ENCODE results near the gene CDC27. TPM values are rescaled to one million over a fixed set of nuclear protein-coding genes. Genes with fewer than 3 reads are reported as not detected.

The CDC27 gene
- total and polyA plus RNA-seq, 2 donors (not counting 3 experiments of a cell fraction or from before 2014, with no cell fraction given) = 76.1 to 172 TPM

- Histone ChIP-seq H3K27ac (ENCODE audit: insufficient read depth, low read depth, low read length) (no peak overlapping the region), H4K20me1 (replicated peaks; ENCODE audit: control insufficient read depth, extremely low read depth, insufficient read depth, low read length) (no peaks in the 10 kb centered on the region), H3K9me1 (replicated peaks; ENCODE audit: control insufficient read depth, extremely low read depth, insufficient read depth, low read length) (no peaks in the 10 kb centered on the region), H2AFZ (ENCODE audit: low read depth, low read length) (no peak overlapping the region), H3K4me1 (ENCODE audit: control insufficient read depth, extremely low read depth, insufficient read depth, low read length) (no peaks in the 10 kb centered on the region), H3K4me2 (ENCODE audit: insufficient read depth, low read length) (no peak overlapping the region), H3K4me3 (replicated peaks in 1 of 3; ENCODE audit: insufficient read depth in 1 of 3, low read depth in 1 of 3, low read length in 3 of 3) (no peak overlapping the region), H3K27me3 (ENCODE audit: control insufficient read depth in 2 of 2, insufficient read depth in 2 of 2, low read length in 2 of 2) (no peaks in the 10 kb centered on the region), H3K9ac (replicated peaks; ENCODE audit: extremely low read depth, insufficient read depth, low read length) (no peak overlapping the region), H3K79me2 (ENCODE audit: control insufficient read depth, insufficient read depth, low read length) (peaks cover 31% of the 10 kb centered on the region), H3K9me3 (replicated peaks; ENCODE audit: control insufficient read depth, insufficient read depth, low read length) (no peaks in the 10 kb centered on the region), H3K36me3 (ENCODE audit: control insufficient read depth in 2 of 2, extremely low read depth in 1 of 2, insufficient read depth in 2 of 2, low read length in 2 of 2) (no peaks in the 10 kb centered on the region)
- POLR2A ChIA-PET = no interaction called here
- no TSS peak for BruUV-seq (replicated peaks)
- FAIRE-seq (no peak), DNase-seq (ENCODE audit: low read depth, low spot score) (peak; percentile 29)
- dilution Hi-C loops (cut with MboI; ENCODE audit: extremely low pct_ligation_motif_present, low sequenced_read_pairs) = no loop called here
- intact Hi-C loops (cut with micrococcal nuclease) = no loop called here
- no peak for TF ChIP-seq MAX (IDR thresholded peaks at IDR 0.05; ENCODE audit: insufficient read depth, insufficient read length)
- no peak for TF ChIP-seq FOS (IDR thresholded peaks at IDR 0.05; ENCODE audit: borderline replicate concordance, insufficient read depth, low read length)
- TF ChIP-seq CTCF (IDR thresholded peaks at IDR 0.05; ENCODE audit: extremely low read depth in 1 of 2, insufficient read depth in 1 of 2, low read depth in 1 of 2, low read length in 2 of 2) = no peak
- TF ChIP-seq GATA2 (IDR thresholded peaks at IDR 0.05; ENCODE audit: insufficient read depth, insufficient read length, low read depth, low read length) = no peak
- TF ChIP-seq POLR2AphosphoS5 (IDR thresholded peaks at IDR 0.05; ENCODE audit: insufficient read depth, low read depth, low read length) = no peak
- TF ChIP-seq EZH2 (IDR thresholded peaks at IDR 0.05; ENCODE audit: borderline replicate concordance, low read depth, low read length, severe bottlenecking) = no peak
- no peak for TF ChIP-seq POLR2A (IDR thresholded peaks at IDR 0.05; ENCODE audit: low read depth, low read length)
- no peak for TF ChIP-seq MYC (IDR thresholded peaks at IDR 0.05; ENCODE audit: low read depth, low read length)
- no peak for TF ChIP-seq JUN (IDR thresholded peaks at IDR 0.05; ENCODE audit: borderline replicate concordance, insufficient read depth, insufficient read length, low read depth)
- CTCF ChIA-PET = interaction anchor here (0.9 kb wide), 1 partner anchor 415 kb away, joined by 3 read pairs; no protein-coding TSS in a partner anchor
Observed at GRCh38 chr17:47085736-47086135, 103.4 kb downstream of the CDC27 start.
